K562 (cell line): Measurements from ENCODE around the gene GTF2I. TPM values are rescaled to one million over a fixed set of nuclear protein-coding genes. Genes with fewer than 3 reads are reported as not detected.

Experiments used
- ATAC-seq: fragments of 200-7000 bp; cut with Tn5 transposase; 3 replicates; pipeline ENCODE4 v1.9.1; 2020; ENCODE audit warnings: moderate library complexity
- BruUV-seq: library from RNA; stranded (reverse); fragments of 400-500 nt; replicated peaks from 2 replicates; lab custom pipeline; 2021; lab: Mats Ljungman, UMichigan
- CTCF ChIA-PET: fragments of 300-600 bp; formaldehyde crosslinking; extraction: SDS; loops from one replicate; lab custom pipeline; 2021; ENCODE audit warnings: low intra/inter-chr PET ratio; lab: Yijun Ruan, JAX
- POLR2A ChIA-PET: fragments of 300-600, 350-650 bp; sonication (Branson Sonifier 250); formaldehyde crosslinking; extraction: SDS; loops from one replicate; lab custom pipeline; 2021; ENCODE audit warnings: antibody characterized with exemption, inconsistent platforms; lab: Yijun Ruan, JAX
- DNase-seq, 4 experiments: peaks; one replicate each; pipeline versions ENCODE4 v3.0.0 to v3.0.0-alpha.2; 2011 to 2018; ENCODE audit warnings: low spot score in 3 of 4, mixed read lengths in 3 of 4; ENCODE audit errors: extremely low read depth in 1 of 4
- FAIRE-seq: peaks from 2 replicates; lab custom pipeline; 2011; peaks lifted over from hg19 to GRCh38; lab: Jason Lieb, UNC
- H2AFZ ChIP-seq: 2 replicates; pipeline ENCODE4 v1.6.0; 2011; ENCODE audit warnings: low read depth, low read length, control low read depth, inconsistent platforms
- H3K27ac ChIP-seq: fragments of 200-600 bp; 3 replicates; pipeline ENCODE4 v1.8.0; 2011; ENCODE audit warnings: low read depth, mild to moderate bottlenecking, control low read depth, inconsistent platforms, low read length, moderate library complexity, mixed read lengths; ENCODE audit errors: extremely low read depth
- H3K27me3 ChIP-seq, 2 experiments: fragments of 300-600 bp in 1 of 2; 2 replicates in 1 of 2; 3 replicates in 1 of 2; pipeline versions ENCODE4 v1.6.0 to v1.8.0; 2011; ENCODE audit warnings: inconsistent platforms in 2 of 2, low read length in 2 of 2, mild to moderate bottlenecking in 1 of 2, mixed read lengths in 1 of 2, moderate library complexity in 1 of 2; ENCODE audit not compliant: control insufficient read depth in 2 of 2, insufficient read depth in 2 of 2
- H3K36me3 ChIP-seq: fragments of 300-600 bp; 3 replicates; pipeline ENCODE4 v1.8.0; 2011; ENCODE audit warnings: mild to moderate bottlenecking, low read length, inconsistent platforms; ENCODE audit not compliant: control insufficient read depth, insufficient read depth
- H3K4me1 ChIP-seq, 2 experiments: fragments of 200-600 bp in 1 of 2; replicated peaks in 1 of 2; 2 replicates in 1 of 2; 3 replicates in 1 of 2; pipeline versions ENCODE4 v1.5.1 to v1.8.0; 2011; ENCODE audit warnings: inconsistent platforms in 2 of 2, low read length in 2 of 2, mild to moderate bottlenecking in 1 of 2, mixed read lengths in 1 of 2, moderate library complexity in 1 of 2; ENCODE audit not compliant: control insufficient read depth in 2 of 2, insufficient read depth in 2 of 2
- H3K4me2 ChIP-seq: 2 replicates; pipeline ENCODE4 v1.6.1; 2011; ENCODE audit warnings: low read length, control low read depth, inconsistent platforms, mixed read lengths; ENCODE audit not compliant: insufficient read depth
- H3K4me3 ChIP-seq: fragments of 200-600 bp; sonication (generic), shearing (Covaris generic); 2 replicates; pipeline ENCODE4 v1.5.1; 2016; ENCODE audit warnings: control low read depth, inconsistent platforms
- H3K79me2 ChIP-seq: fragments of 200-600 bp; 3 replicates; pipeline ENCODE4 v1.8.0; 2011; ENCODE audit warnings: low read length, inconsistent platforms; ENCODE audit not compliant: control insufficient read depth, insufficient read depth
- H3K9ac ChIP-seq, 2 experiments: 2 replicates each; pipeline versions ENCODE4 v1.6.0 to v1.6.1; 2011; ENCODE audit warnings: low read depth in 2 of 2, low read length in 2 of 2, control low read depth in 1 of 2, inconsistent platforms in 1 of 2, mild to moderate bottlenecking in 1 of 2, mixed read lengths in 1 of 2; ENCODE audit not compliant: insufficient read depth in 1 of 2
- H3K9me1 ChIP-seq: one replicate; pipeline ENCODE4 v1.6.0; 2011; ENCODE audit warnings: inconsistent platforms, mild to moderate bottlenecking, low read length, moderate library complexity; ENCODE audit not compliant: control insufficient read depth, insufficient read depth
- H3K9me3 ChIP-seq: replicated peaks from 2 replicates; pipeline ENCODE4 v1.5.1; 2011; ENCODE audit warnings: low read depth, low read length, inconsistent platforms; ENCODE audit not compliant: control insufficient read depth, insufficient read depth
- H4K20me1 ChIP-seq: replicated peaks from 2 replicates; pipeline ENCODE4 v1.6.1; 2011; ENCODE audit warnings: low read length, inconsistent platforms, mixed read lengths; ENCODE audit not compliant: control insufficient read depth, insufficient read depth
- ATF6 ChIP-seq: sonication (generic); formaldehyde crosslinking; IDR thresholded peaks from 2 replicates; pipeline ENCODE4 v1.4.0; 2020; ENCODE audit warnings: mild to moderate bottlenecking, missing genetic modification reagents
- BMI1 ChIP-seq: fragments of 150-350 bp; IDR thresholded peaks from 2 replicates; pipeline ENCODE4 v1.6.1; 2014; ENCODE audit warnings: low read length
- CBFB ChIP-seq: sonication (generic); formaldehyde crosslinking; IDR thresholded peaks from 2 replicates; pipeline ENCODE4 v1.4.0; 2020; ENCODE audit warnings: mild to moderate bottlenecking, missing genetic modification reagents
- KAT8 ChIP-seq: fragments of 450-650 bp; IDR thresholded peaks from 2 replicates; pipeline ENCODE4 v1.6.1; 2016; ENCODE audit warnings: low read depth, mild to moderate bottlenecking
- MAFK ChIP-seq: IDR thresholded peaks from 2 replicates; pipeline ENCODE4 v1.6.1; 2011; ENCODE audit warnings: low read length, improper control_type of control experiment
- MYC ChIP-seq, 2 experiments: fragments of 250-450 bp in 1 of 2; sonication (Bioruptor Pico) in 1 of 2; IDR thresholded peaks; 2 replicates each; pipeline versions ENCODE4 v1.5.1 to v1.6.1; 2012 to 2021; ENCODE audit warnings: low read depth in 2 of 2, borderline replicate concordance in 1 of 2, improper control_type of control experiment in 1 of 2, low read length in 1 of 2, mild to moderate bottlenecking in 1 of 2, moderate library complexity in 1 of 2
- POLR3G ChIP-seq: IDR thresholded peaks from 2 replicates; pipeline ENCODE4 v1.6.1; 2011; ENCODE audit not compliant: insufficient read length, insufficient replicate concordance; ENCODE audit errors: extremely low read depth
- RHOXF2B ChIP-seq: fragments of 250-450 bp; sonication (Bioruptor Pico); conservative IDR thresholded peaks from 2 replicates; pipeline ENCODE4 v1.5.1; 2021
- SMAD3 ChIP-seq: fragments of 450-650 bp; formaldehyde crosslinking; conservative IDR thresholded peaks from 2 replicates; pipeline ENCODE4 v1.4.0; 2020; ENCODE audit warnings: mild to moderate bottlenecking
- ZBTB5 ChIP-seq: fragments of 450-650 bp; IDR thresholded peaks from 2 replicates; pipeline ENCODE4 v1.6.1; 2017; ENCODE audit warnings: antibody characterized with exemption
- ZBTB9 ChIP-seq: fragments of 450-650 bp; formaldehyde crosslinking; IDR thresholded peaks from 2 replicates; pipeline ENCODE4 v1.4.0; 2020; ENCODE audit warnings: mild to moderate bottlenecking, moderate library complexity
- ZNF511 ChIP-seq: sonication (generic); formaldehyde crosslinking; IDR thresholded peaks from 2 replicates; pipeline ENCODE4 v1.8.0; 2022; ENCODE audit warnings: mild to moderate bottlenecking, missing genetic modification reagents
- WGBS: fragments of 100-300 bp; shearing (Covaris generic); methylation state at CpG from one replicate; pipeline ENCODE4 v1.1.6; 2016; ENCODE audit warnings: low coverage, mixed read lengths; ENCODE audit not compliant: insufficient coverage; ENCODE audit errors: missing lambda C conversion rate; 5-methylcytosine and 5-hydroxymethylcytosine counted together
- in situ Hi-C: fragments of 300-500 bp; cut with MboI; formaldehyde crosslinking; loops from 4 replicates; pipeline ENCODE4 v1.15.0; 2018; ENCODE audit warnings: inconsistent platforms, mixed read lengths
- intact Hi-C: fragments of 100-400 bp; cut with micrococcal nuclease; formaldehyde crosslinking; loops from 2 replicates; pipeline ENCODE4 v1.14.2; 2022
- polyA plus RNA-seq, 8 experiments: library from polyadenylated mRNA; depleted of rRNA in 4 of 8; stranded (reverse) in 5 of 8; unstranded in 3 of 8; fragments of >200 nt; fragmentation: Nextera tagmentation in 2 of 8; fragmentation: Illumina TruSeq in 1 of 8; extraction: Ambion mirVana in 2 of 8; extraction: Trizol in 1 of 8; gene quantifications; 2 replicates each; pipeline versions ENCODE4 v1.2.1 to v1.2.3, GENCODE V29; 2011 to 2014; ENCODE audit warnings: inconsistent platforms in 1 of 8, missing spikeins in 1 of 8
- total RNA-seq, 7 experiments: library from RNA; depleted of rRNA in 6 of 7; stranded (reverse); fragments of >200 nt in 6 of 7; fragmentation: Illumina TruSeq in 2 of 7; extraction: Trizol in 2 of 7; gene quantifications; 2 replicates each; pipeline versions ENCODE4 v1.2.1 to v1.2.3, GENCODE V29; 2011 to 2021; ENCODE audit warnings: low replicate concordance in 1 of 7

Gene GTF2I
- total and polyA plus RNA-seq, 9 of the 15 experiments (the other 6 are each of a cell fraction or from before 2014, with no cell fraction given): 8.4 to 161 (median 90.0) TPM

- Histone ChIP-seq H3K4me2 (peak overlapping the region; percentile 87), H3K4me3 (peak overlapping the region; percentile 99), H3K36me3 (peaks cover 21% of the 10 kb centered on the region; the same call in 2 of the 3 replicates), H3K9me3 (no peaks in the 10 kb centered on the region), H4K20me1 (peaks cover 4% of the 10 kb centered on the region; the same call in 1 of the 2 replicates), H3K27ac (peak overlapping the region; percentile 99), H3K27me3 (no peaks in the 10 kb centered on the region), H3K9ac (peak overlapping the region; percentile 98 to 100), H2AFZ (peak overlapping the region; percentile 53), H3K4me1 (peaks cover 26 to 54% of the 10 kb centered on the region in 2 experiments), H3K9me1 (no peaks in the 10 kb centered on the region), H3K79me2 (peaks cover 64% of the 10 kb centered on the region)
- 2% methylated on average over 67 of the region's 108 CpGs for WGBS
- intact Hi-C loops: loop anchor here (10.0 kb wide), 1 partner anchor 204 kb away; the partner anchor contains the start of gene GTF2IRD1
- ChIA-PET CTCF (interaction anchor here (0.6 kb wide), 1 partner anchor 110 kb away, joined by 3 read pairs; no protein-coding TSS in a partner anchor), POLR2A (interaction anchor here (0.6 to 6.3 kb wide), 6 partner anchors 9 to 1659 kb away, joined by 3 to 42 read pairs (median 4); no protein-coding TSS in a partner anchor)
- no TSS peak for BruUV-seq
- ATAC-seq (peak; percentile 79), DNase-seq (peak; percentile 95 to 99 (median 97)), FAIRE-seq (peak; percentile 37)
- in situ Hi-C loops: no loop called here
- TF ChIP-seq ATF6 (CRISPR knock-in tag) (no peak), POLR3G (no peak), MAFK (no peak), MYC (IDR thresholded peaks at IDR 0.05; ENCODE audit: low read depth, low read length) (peak; percentile 80), MYC (CRISPR knock-in tag; IDR thresholded peaks at IDR 0.05; ENCODE audit: borderline replicate concordance, low read depth) (no peak), KAT8 (no peak), BMI1 (no peak), ZBTB5 (no peak), SMAD3 (CRISPR knock-in tag) (no peak), ZBTB9 (CRISPR knock-in tag) (no peak), RHOXF2B (no peak), CBFB (CRISPR knock-in tag) (no peak), ZNF511 (0 out of 2 replicates have a peak, but pooled peaks have one; percentile 4)
Measured at GRCh38 chr7:74658178-74659004, 873 bp downstream of the GTF2I start.
